MCF 10A (cell line): ENCODE measurements around the gene TMEM109. TPM values are rescaled to one million over a fixed set of nuclear protein-coding genes. Genes with fewer than 3 reads are reported as not detected.

Source experiments
- BruUV-seq: library from RNA; stranded (reverse); fragments of 400-500 nt; replicated peaks from 2 replicates; lab custom pipeline; 2021; lab: Mats Ljungman, UMichigan
- CTCF ChIA-PET: fragments of 300-600 bp; sonication (Branson Sonifier 250); formaldehyde crosslinking; extraction: SDS; loops from one replicate; lab custom pipeline; 2021; ENCODE audit warnings: antibody characterized with exemption, inconsistent platforms; lab: Yijun Ruan, JAX
- POLR2A ChIA-PET: fragments of 300-600, 350-650 bp; sonication (Branson Sonifier 250); formaldehyde crosslinking; extraction: SDS; loops from one replicate; lab custom pipeline; 2020; ENCODE audit warnings: antibody characterized with exemption, inconsistent platforms; lab: Yijun Ruan, JAX
- DNase-seq: peaks from one replicate; pipeline ENCODE4 v3.0.0-alpha.2; 2018; ENCODE audit not compliant: unreplicated experiment
- H3K27ac Mint-ChIP-seq: one replicate; pipeline ENCODE4 v1.8.0; 2022; ENCODE audit warnings: mild to moderate bottlenecking, low read depth, mixed read lengths; ENCODE audit not compliant: unreplicated experiment
- H3K27me3 Mint-ChIP-seq: one replicate; pipeline ENCODE4 v1.8.0; 2022; ENCODE audit warnings: mixed read lengths; ENCODE audit not compliant: insufficient read depth, unreplicated experiment
- H3K36me3 Mint-ChIP-seq: one replicate; pipeline ENCODE4 v1.8.0; 2022; ENCODE audit warnings: mild to moderate bottlenecking, moderate library complexity, mixed read lengths; ENCODE audit not compliant: insufficient read depth, unreplicated experiment
- H3K4me1 Mint-ChIP-seq: one replicate; pipeline ENCODE4 v1.8.0; 2022; ENCODE audit warnings: mixed read lengths; ENCODE audit not compliant: insufficient read depth, unreplicated experiment
- H3K4me3 Mint-ChIP-seq: one replicate; pipeline ENCODE4 v1.8.0; 2022; ENCODE audit warnings: mild to moderate bottlenecking, moderate library complexity, mixed read lengths; ENCODE audit not compliant: unreplicated experiment
- H3K9me3 Mint-ChIP-seq: one replicate; pipeline ENCODE4 v1.8.0; 2022; ENCODE audit warnings: mixed read lengths; ENCODE audit not compliant: unreplicated experiment
- CTCF ChIP-seq: fragments of 200-600 bp; IDR thresholded peaks from one replicate; pipeline ENCODE4 v1.8.0; 2022; ENCODE audit warnings: antibody characterized with exemption, mild to moderate bottlenecking; ENCODE audit not compliant: unreplicated experiment
- intact Hi-C: fragments of 100-400 bp; cut with micrococcal nuclease; formaldehyde crosslinking; loops from 2 replicates; pipeline ENCODE4 v1.14.1; 2022
- total RNA-seq: library from RNA; stranded (reverse); gene quantifications from 2 replicates; pipeline ENCODE4 v1.2.3, GENCODE V29; 2022

TMEM109 gene
- total RNA-seq, 1 experiment from 2014 or later = 45.8 TPM

DNA sequence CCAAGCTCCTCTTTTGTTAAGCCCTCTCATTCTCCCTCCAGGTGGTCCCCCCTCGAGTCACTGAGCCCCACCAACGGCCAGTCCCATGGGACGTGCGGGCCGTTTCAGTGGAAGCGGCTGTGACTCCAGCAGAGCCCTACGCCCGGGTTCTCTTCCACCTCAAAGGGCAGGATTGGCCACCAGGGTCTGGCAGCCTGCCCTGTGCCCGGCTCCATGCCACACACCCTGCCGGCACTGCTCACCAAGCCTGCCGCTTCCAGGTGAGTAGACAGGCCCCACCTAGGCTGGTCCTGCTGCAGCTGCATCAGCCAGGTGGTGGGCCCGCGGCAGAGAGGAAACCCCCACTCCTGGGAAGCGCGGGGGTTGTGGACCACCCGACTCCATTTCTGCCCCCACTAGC is 13.6 kb downstream of the TMEM109 start:
- no peaks in the 10 kb centered on the region for H3K9me3 Mint-ChIP-seq
- TF ChIP-seq CTCF = no peak
- intact Hi-C loops = no loop called here
- no peak overlapping the region for H3K4me3 Mint-ChIP-seq
- DNase-seq = no peak
- no peaks in the 10 kb centered on the region for H3K27me3 Mint-ChIP-seq
- no peak overlapping the region for H3K27ac Mint-ChIP-seq
- peaks cover 1% of the 10 kb centered on the region for H3K36me3 Mint-ChIP-seq
- H3K4me1 Mint-ChIP-seq = peaks cover 13% of the 10 kb centered on the region
- no TSS peak for BruUV-seq
- POLR2A ChIA-PET = interaction anchor here (0.7 to 2.5 kb wide), 2 partner anchors 10 to 23 kb away, joined by 3 to 9 read pairs; no protein-coding TSS in a partner anchor
- CTCF ChIA-PET = interaction anchor here (0.5 to 2.1 kb wide), 3 partner anchors 9 to 37 kb away, joined by 4 to 8 read pairs (median 5); partner anchors contain the start of gene TMEM109

DNA sequence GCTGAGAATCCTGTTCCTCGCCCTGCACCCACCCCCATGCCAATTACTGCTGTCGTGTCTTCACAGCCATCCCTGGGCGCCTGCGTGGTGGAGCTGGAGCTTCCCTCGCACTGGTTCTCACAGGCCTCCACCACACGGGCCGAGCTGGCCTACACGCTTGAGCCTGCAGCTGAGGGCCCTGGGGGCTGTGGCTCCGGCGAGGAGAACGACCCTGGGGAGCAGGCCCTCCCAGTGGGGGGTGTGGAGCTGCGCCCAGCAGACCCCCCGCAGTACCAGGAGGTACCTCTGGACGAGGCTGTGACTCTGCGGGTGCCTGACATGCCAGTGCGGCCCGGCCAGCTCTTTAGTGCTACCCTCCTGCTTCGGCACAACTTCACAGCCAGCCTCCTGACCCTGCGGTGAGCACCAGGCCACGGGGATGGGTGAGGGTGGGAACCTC is 14.6 kb downstream of the TMEM109 start:
- no peaks in the 10 kb centered on the region for H3K27me3 Mint-ChIP-seq
- intact Hi-C loops = no loop called here
- no peak for TF ChIP-seq CTCF
- no peaks in the 10 kb centered on the region for H3K9me3 Mint-ChIP-seq
- ChIA-PET CTCF (interaction anchor here (0.6 to 0.7 kb wide), 2 partner anchors 152 to 208 kb away, joined by 3 to 7 read pairs; no protein-coding TSS in a partner anchor), POLR2A (no interaction called here)
- no peak overlapping the region for H3K27ac Mint-ChIP-seq
- no TSS peak for BruUV-seq
- DNase-seq = no peak
- no peaks in the 10 kb centered on the region for H3K36me3 Mint-ChIP-seq
- H3K4me3 Mint-ChIP-seq = no peak overlapping the region
- peaks cover 13% of the 10 kb centered on the region for H3K4me1 Mint-ChIP-seq

DNA sequence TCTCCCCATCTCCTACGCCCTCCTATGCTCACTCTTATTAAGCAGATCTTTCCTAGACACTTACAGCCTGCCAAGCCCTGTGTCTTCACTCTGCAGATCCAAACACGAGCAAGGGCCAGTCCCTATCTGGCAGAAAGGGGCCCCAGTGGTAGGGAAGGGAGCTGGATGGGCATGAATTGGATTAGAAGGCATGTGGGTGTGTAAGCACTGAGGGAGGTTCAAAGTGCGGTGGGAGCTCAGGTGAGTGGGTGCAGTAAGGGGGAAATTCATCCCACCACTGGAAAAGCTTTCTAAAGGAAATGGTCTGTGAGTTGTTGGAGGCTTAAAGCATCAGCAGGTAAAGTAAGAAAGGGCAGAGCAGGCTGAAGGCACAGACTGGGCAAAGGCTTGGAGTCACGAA is 15.8 kb downstream of the TMEM109 start:
- peaks cover 13% of the 10 kb centered on the region for H3K4me1 Mint-ChIP-seq
- POLR2A ChIA-PET = interaction anchor here (0.7 kb wide), 1 partner anchor 432 kb away, joined by 3 read pairs; the partner anchor contains the start of gene TMEM138

GRCh38 chr11:60930394-60930793 is 16.4 kb downstream of the TMEM109 start:
- intact Hi-C loops = no loop called here
- no TSS peak for BruUV-seq
- CTCF ChIA-PET = interaction anchor here (1.0 kb wide), 1 partner anchor 10 kb away, joined by 3 read pairs; no protein-coding TSS in a partner anchor
- no peak overlapping the region for H3K4me3 Mint-ChIP-seq
- no peaks in the 10 kb centered on the region for H3K27me3 Mint-ChIP-seq
- no peak for DNase-seq
- peak overlapping the region; percentile 47 for H3K27ac Mint-ChIP-seq
- H3K36me3 Mint-ChIP-seq = peaks cover 6% of the 10 kb centered on the region
- peaks cover 8% of the 10 kb centered on the region for H3K4me1 Mint-ChIP-seq
- no peaks in the 10 kb centered on the region for H3K9me3 Mint-ChIP-seq
- TF ChIP-seq CTCF = no peak
- POLR2A ChIA-PET = no interaction called here

More for the DNA sequence above, 15.8 kb downstream of the TMEM109 start:
- peaks cover 6% of the 10 kb centered on the region for H3K36me3 Mint-ChIP-seq
- BruUV-seq = no TSS peak
- intact Hi-C loops = no loop called here
- no peak for DNase-seq
- H3K27ac Mint-ChIP-seq = peak overlapping the region; percentile 47
- H3K4me3 Mint-ChIP-seq = no peak overlapping the region
- CTCF ChIA-PET = interaction anchor here (0.5 to 1.0 kb wide), 2 partner anchors 11 to 16 kb away, joined by 3 read pairs; no protein-coding TSS in a partner anchor
- TF ChIP-seq CTCF = no peak
- no peaks in the 10 kb centered on the region for H3K27me3 Mint-ChIP-seq
- H3K9me3 Mint-ChIP-seq = no peaks in the 10 kb centered on the region
